Measurements from ENCODE around the gene ZNF281.

- no peak for TF ChIP-seq POLR2A (IDR thresholded peaks at IDR 0.05)
- no peak for TF ChIP-seq CTCF (IDR thresholded peaks at IDR 0.05)
Measured at GRCh38 chr1:200355801-200356200, 54.0 kb downstream of the ZNF281 start.
